H9 (cell line): ENCODE data around the gene AR. TPM values are rescaled to one million over a fixed set of nuclear protein-coding genes. Genes with fewer than 3 reads are reported as not detected.

Source experiments
- DNase-seq: peaks from one replicate; pipeline ENCODE4 v3.0.0-alpha.2; 2017
- H2AFZ ChIP-seq: one replicate; pipeline ENCODE4 v1.6.1; 2013; ENCODE audit warnings: mild to moderate bottlenecking, low read length, control low read depth, moderate library complexity
- H2AK5ac ChIP-seq: 2 replicates; pipeline ENCODE4 v1.6.1; 2013; ENCODE audit warnings: low read length, control low read depth, mixed read lengths; ENCODE audit not compliant: insufficient read length
- H2BK120ac ChIP-seq: one replicate; pipeline ENCODE4 v1.6.1; 2013; ENCODE audit warnings: low read depth, mild to moderate bottlenecking, low read length, control low read depth, inconsistent platforms; ENCODE audit not compliant: poor library complexity, severe bottlenecking
- H2BK12ac ChIP-seq: 2 replicates; pipeline ENCODE4 v1.6.1; 2013; ENCODE audit warnings: low read length, control low read depth, mixed read lengths, low read depth; ENCODE audit not compliant: insufficient read length
- H2BK15ac ChIP-seq: 2 replicates; pipeline ENCODE4 v1.6.1; 2013; ENCODE audit warnings: low read depth, low read length, control low read depth
- H2BK20ac ChIP-seq: one replicate; pipeline ENCODE4 v1.6.1; 2013; ENCODE audit warnings: low read depth, mild to moderate bottlenecking, low read length, control low read depth, inconsistent platforms; ENCODE audit not compliant: poor library complexity, severe bottlenecking
- H2BK5ac ChIP-seq: 2 replicates; pipeline ENCODE4 v1.6.1; 2013; ENCODE audit warnings: low read length, control low read depth, mixed read lengths; ENCODE audit not compliant: insufficient read length
- H3K14ac ChIP-seq: 2 replicates; pipeline ENCODE4 v1.6.1; 2013; ENCODE audit warnings: low read length, control low read depth; ENCODE audit not compliant: insufficient read depth
- H3K18ac ChIP-seq: 2 replicates; pipeline ENCODE4 v1.6.1; 2013; ENCODE audit warnings: low read depth, mild to moderate bottlenecking, mixed read lengths, low read length, control low read depth; ENCODE audit not compliant: insufficient read length
- H3K23ac ChIP-seq: 2 replicates; pipeline ENCODE4 v1.6.1; 2013; ENCODE audit warnings: low read length, control low read depth, mixed read lengths, low read depth; ENCODE audit not compliant: insufficient read length
- H3K23me2 ChIP-seq: 2 replicates; pipeline ENCODE4 v1.6.1; 2013; ENCODE audit warnings: low read depth, mild to moderate bottlenecking, mixed read lengths, low read length, control low read depth; ENCODE audit not compliant: insufficient read length, poor library complexity, severe bottlenecking
- H3K27ac ChIP-seq: 2 replicates; pipeline ENCODE4 v1.5.1; 2013; ENCODE audit warnings: low read length, control low read depth, mixed read lengths, low read depth; ENCODE audit not compliant: insufficient read length
- H3K27me3 ChIP-seq: 2 replicates; pipeline ENCODE4 v1.6.1; 2013; ENCODE audit warnings: low read length, control low read depth, inconsistent platforms; ENCODE audit not compliant: insufficient read depth
- H3K4ac ChIP-seq: 2 replicates; pipeline ENCODE4 v1.6.1; 2013; ENCODE audit warnings: low read depth, mild to moderate bottlenecking, control low read depth, inconsistent platforms, low read length, moderate library complexity
- H3K4me1 ChIP-seq: 2 replicates; pipeline ENCODE4 v1.6.1; 2013; ENCODE audit warnings: low read length, control low read depth, inconsistent platforms; ENCODE audit not compliant: insufficient read depth
- H3K4me2 ChIP-seq: 2 replicates; pipeline ENCODE4 v1.6.1; 2013; ENCODE audit warnings: low read length, control low read depth, mixed read lengths; ENCODE audit not compliant: insufficient read length, insufficient read depth
- H3K56ac ChIP-seq: 2 replicates; pipeline ENCODE4 v1.6.1; 2013; ENCODE audit warnings: low read depth, mild to moderate bottlenecking, mixed read lengths, low read length, control low read depth; ENCODE audit not compliant: insufficient read length
- H3K79me1 ChIP-seq: 2 replicates; pipeline ENCODE4 v1.6.1; 2013; ENCODE audit warnings: low read depth, mild to moderate bottlenecking, moderate library complexity, low read length, control low read depth, inconsistent platforms; ENCODE audit not compliant: insufficient read depth, poor library complexity, severe bottlenecking
- H3K79me2 ChIP-seq: 2 replicates; pipeline ENCODE4 v1.6.1; 2013; ENCODE audit warnings: low read length, control low read depth, inconsistent platforms; ENCODE audit not compliant: insufficient read depth
- H3K9ac ChIP-seq: 2 replicates; pipeline ENCODE4 v1.6.1; 2013; ENCODE audit warnings: low read length, control low read depth, mixed read lengths; ENCODE audit not compliant: insufficient read length; ENCODE audit errors: extremely low read depth
- H3K9me3 ChIP-seq: one replicate; pipeline ENCODE4 v1.6.1; 2013; ENCODE audit warnings: low read depth, low read length, inconsistent platforms; ENCODE audit not compliant: control insufficient read depth
- H3T11ph ChIP-seq: one replicate; pipeline ENCODE4 v1.6.1; 2013; ENCODE audit warnings: mild to moderate bottlenecking, low read length, control low read depth, inconsistent platforms
- H4K20me1 ChIP-seq: one replicate; pipeline ENCODE4 v1.6.1; 2013; ENCODE audit not compliant: control insufficient read depth, insufficient read length, insufficient read depth
- H4K5ac ChIP-seq: 2 replicates; pipeline ENCODE4 v1.6.1; 2013; ENCODE audit warnings: low read depth, mild to moderate bottlenecking, mixed read lengths, low read length, control low read depth; ENCODE audit not compliant: insufficient read length
- H4K8ac ChIP-seq: replicated peaks from 2 replicates; pipeline ENCODE4 v1.6.1; 2013; ENCODE audit warnings: low read length, control low read depth, mixed read lengths, low read depth; ENCODE audit not compliant: insufficient read length
- H4K91ac ChIP-seq: 2 replicates; pipeline ENCODE4 v1.6.1; 2013; ENCODE audit warnings: low read depth, mild to moderate bottlenecking, moderate library complexity, mixed read lengths, low read length, control low read depth; ENCODE audit not compliant: insufficient read length
- H3K27ac Mint-ChIP-seq, 3 experiments: 2 replicates in 2 of 3; 3 replicates in 1 of 3; pipeline ENCODE4 v1.8.0; 2020 to 2021; ENCODE audit warnings: mixed read lengths in 3 of 3, mild to moderate bottlenecking in 1 of 3, moderate library complexity in 1 of 3
- H3K27me3 Mint-ChIP-seq: 2 replicates; pipeline ENCODE4 v1.8.0; 2021; ENCODE audit warnings: low read depth, mild to moderate bottlenecking, moderate library complexity, mixed read lengths
- H3K36me3 Mint-ChIP-seq, 3 experiments: 2 replicates in 2 of 3; 3 replicates in 1 of 3; pipeline ENCODE4 v1.8.0; 2020 to 2021; ENCODE audit warnings: low read depth in 3 of 3, mixed read lengths in 3 of 3; ENCODE audit not compliant: insufficient read depth in 1 of 3
- H3K4me1 Mint-ChIP-seq, 2 experiments: 2 replicates each; pipeline ENCODE4 v1.8.0; 2020; ENCODE audit warnings: mixed read lengths in 2 of 2
- H3K4me3 Mint-ChIP-seq, 2 experiments: 2 replicates in 1 of 2; 3 replicates in 1 of 2; pipeline ENCODE4 v1.8.0; 2020 to 2021; ENCODE audit warnings: mild to moderate bottlenecking in 2 of 2, mixed read lengths in 2 of 2, moderate library complexity in 1 of 2
- H3K9me3 Mint-ChIP-seq, 2 experiments: 2 replicates in 1 of 2; 3 replicates in 1 of 2; pipeline ENCODE4 v1.8.0; 2020; ENCODE audit warnings: mild to moderate bottlenecking in 2 of 2, mixed read lengths in 2 of 2, moderate library complexity in 1 of 2
- CTCF ChIP-seq: fragments of 200-600 bp; sonication (generic); conservative IDR thresholded peaks from 3 replicates; pipeline ENCODE4 v1.8.0; 2021; ENCODE audit warnings: antibody characterized with exemption, mild to moderate bottlenecking
- WGBS: extraction: QIAGEN DNeasy Blood & Tissue Kit; methylation state at CpG from one replicate; pipeline ENCODE4 v1.1.7; 2013; ENCODE audit warnings: missing lambda C conversion rate, low lambda C conversion rate, mixed read lengths; ENCODE audit not compliant: insufficient read length; ENCODE audit errors: extremely low coverage; 5-methylcytosine and 5-hydroxymethylcytosine counted together
- total RNA-seq: library from RNA; stranded (reverse); gene quantifications from 2 replicates; pipeline ENCODE4 v1.2.1, GENCODE V29; 2021

The AR gene
- total RNA-seq, 1 experiment from 2014 or later = 3.5 TPM

GRCh38 chrX:67568769-67569168 is 24.9 kb downstream of the AR start:
- WGBS = no CpG with 5 or more reads among the region's 5 CpGs
- Mint-ChIP-seq H3K36me3 (peaks cover 0 to 4% (median 0%) of the 10 kb centered on the region in 3 experiments; a peak in 3 of 7 replicates), H3K9me3 (peaks cover 60 to 64% of the 10 kb centered on the region in 2 experiments)

More at GRCh38 chrX:67568769-67569168, 24.9 kb downstream of the AR start:
- DNase-seq = no peak
- no peak for TF ChIP-seq CTCF
- H3K79me1 ChIP-seq = no peaks in the 10 kb centered on the region
- no peak overlapping the region for H3K14ac ChIP-seq
- H2BK5ac ChIP-seq = no peak overlapping the region
- no peak overlapping the region for H4K5ac ChIP-seq
- H3K79me2 ChIP-seq = no peaks in the 10 kb centered on the region
- Mint-ChIP-seq H3K4me3 (no peak overlapping the region), H3K4me1 (peaks cover 5 to 8% of the 10 kb centered on the region in 2 experiments; a peak in 2 of 4 replicates), H3K27ac (no peak overlapping the region), H3K27me3 (no peaks in the 10 kb centered on the region; the same call in none of the 2 replicates)
- H3K9me3 ChIP-seq = peaks cover 42% of the 10 kb centered on the region
- H3K27me3 ChIP-seq = no peaks in the 10 kb centered on the region
- H2BK120ac ChIP-seq = no peak overlapping the region
- H3K27ac ChIP-seq = no peak overlapping the region
- no peak overlapping the region for H4K91ac ChIP-seq
- no peaks in the 10 kb centered on the region for H3K23me2 ChIP-seq
- no peak overlapping the region for H3K56ac ChIP-seq
- no peak overlapping the region for H2AK5ac ChIP-seq
- H3K9ac ChIP-seq = no peak overlapping the region
- no peak overlapping the region for H3T11ph ChIP-seq
- no peak overlapping the region for H3K23ac ChIP-seq
- no peak overlapping the region for H2AFZ ChIP-seq
- no peak overlapping the region for H2BK20ac ChIP-seq
- H4K20me1 ChIP-seq = no peaks in the 10 kb centered on the region
- no peak overlapping the region for H4K8ac ChIP-seq
- H3K4ac ChIP-seq = no peak overlapping the region
- no peaks in the 10 kb centered on the region; the same call in 1 of the 2 replicates for H3K4me1 ChIP-seq
- no peak overlapping the region for H2BK15ac ChIP-seq
- H3K18ac ChIP-seq = no peak overlapping the region
- H3K4me2 ChIP-seq = no peak overlapping the region
- no peak overlapping the region for H2BK12ac ChIP-seq
